CD1c-positive myeloid dendritic cell (primary cell): ENCODE data around the gene RIMBP2.
"Not testable (repeated sequence)": the region's sequence is repeated elsewhere in the genome, so short reads cannot be mapped to it uniquely, and the experiment has no call there.

ENCODE experiments used
- DNase-seq: peaks from one replicate; pipeline ENCODE4 v3.0.0-alpha.2; 2016; ENCODE audit errors: extremely low spot score

The RIMBP2 gene

DNA sequence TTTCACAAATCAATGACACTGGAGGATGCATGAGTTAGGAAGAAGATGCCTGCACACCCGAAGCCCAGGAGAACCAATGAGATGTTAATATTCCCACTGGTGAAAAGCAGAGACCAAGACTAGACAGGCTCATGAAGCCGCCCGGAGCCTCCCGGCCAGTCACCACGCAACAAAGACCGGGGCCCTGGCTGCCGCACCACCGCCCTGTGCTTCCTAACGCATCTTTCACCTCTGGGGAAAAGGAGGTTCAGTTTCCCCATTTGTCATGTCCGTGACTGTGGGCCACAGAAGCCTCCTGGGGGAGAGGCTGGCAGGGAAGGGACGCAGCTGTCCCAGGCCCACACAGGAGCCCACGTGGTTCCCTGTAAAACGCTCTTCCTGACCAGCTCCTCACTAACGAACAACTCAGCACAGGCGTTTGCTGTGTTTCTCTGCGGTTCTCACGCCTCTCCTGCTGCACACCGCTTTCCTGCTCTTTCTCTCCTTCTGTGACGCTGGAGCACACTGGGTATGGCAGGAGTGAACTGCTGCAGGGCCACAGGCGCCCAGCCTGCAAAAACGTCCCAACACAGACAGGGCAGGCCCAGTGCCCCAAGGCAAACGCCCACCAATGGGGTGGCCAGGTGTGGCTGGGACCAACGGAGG is 10.8 kb downstream of the RIMBP2 start:
- DNase-seq: no peak

DNA sequence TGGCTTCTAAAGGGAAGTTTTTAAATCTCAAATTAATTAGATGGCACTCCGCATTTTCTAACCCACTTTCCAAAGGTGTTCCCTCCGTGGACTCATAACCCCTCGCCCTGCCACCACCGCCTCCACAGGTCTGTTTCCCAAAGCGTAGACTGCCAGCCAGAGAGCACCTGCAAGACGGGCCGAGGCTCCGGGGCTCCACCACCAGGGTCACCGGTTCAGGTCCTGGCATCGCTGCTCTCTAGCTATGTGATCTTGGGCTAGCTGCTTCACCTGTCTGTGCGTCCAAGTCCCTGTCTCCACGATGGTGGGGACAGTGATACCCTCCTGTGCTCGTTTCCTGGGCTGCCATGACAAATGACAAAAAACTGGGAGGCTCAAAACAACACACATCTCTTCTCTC is 11.5 kb downstream of the RIMBP2 start:
- DNase-seq: no peak

DNA sequence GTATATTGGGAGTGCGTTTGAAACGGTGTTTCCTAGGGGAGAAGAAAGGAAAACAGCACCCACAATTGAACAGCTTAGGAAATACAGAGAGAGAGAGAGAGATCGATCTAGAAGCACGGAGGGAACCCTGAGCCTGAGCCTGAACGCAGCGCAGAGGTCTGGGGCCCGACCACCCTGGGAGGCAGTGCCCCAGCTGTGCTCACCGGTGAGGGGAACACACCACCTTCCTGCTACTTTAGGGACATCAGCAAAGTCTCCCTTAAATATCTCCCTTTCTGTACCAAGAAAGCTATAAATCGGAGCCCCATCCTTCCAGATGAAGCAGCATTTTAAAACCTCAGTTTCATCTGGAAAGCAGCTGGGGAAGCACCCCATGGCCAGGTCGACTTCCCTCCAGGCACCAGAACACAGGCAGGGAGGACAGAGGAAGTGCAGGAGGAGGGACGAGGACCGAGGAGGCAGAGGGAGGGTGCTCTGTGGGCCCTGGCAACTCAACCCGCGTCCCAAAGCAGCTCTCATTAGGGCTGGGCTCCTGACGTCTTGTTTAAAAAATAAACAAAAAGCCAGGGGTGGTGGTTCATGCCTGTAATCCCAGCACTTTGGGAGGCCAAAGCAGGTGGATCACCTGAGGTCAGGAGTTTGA is 12.2 kb downstream of the RIMBP2 start:
- DNase-seq: no peak

DNA sequence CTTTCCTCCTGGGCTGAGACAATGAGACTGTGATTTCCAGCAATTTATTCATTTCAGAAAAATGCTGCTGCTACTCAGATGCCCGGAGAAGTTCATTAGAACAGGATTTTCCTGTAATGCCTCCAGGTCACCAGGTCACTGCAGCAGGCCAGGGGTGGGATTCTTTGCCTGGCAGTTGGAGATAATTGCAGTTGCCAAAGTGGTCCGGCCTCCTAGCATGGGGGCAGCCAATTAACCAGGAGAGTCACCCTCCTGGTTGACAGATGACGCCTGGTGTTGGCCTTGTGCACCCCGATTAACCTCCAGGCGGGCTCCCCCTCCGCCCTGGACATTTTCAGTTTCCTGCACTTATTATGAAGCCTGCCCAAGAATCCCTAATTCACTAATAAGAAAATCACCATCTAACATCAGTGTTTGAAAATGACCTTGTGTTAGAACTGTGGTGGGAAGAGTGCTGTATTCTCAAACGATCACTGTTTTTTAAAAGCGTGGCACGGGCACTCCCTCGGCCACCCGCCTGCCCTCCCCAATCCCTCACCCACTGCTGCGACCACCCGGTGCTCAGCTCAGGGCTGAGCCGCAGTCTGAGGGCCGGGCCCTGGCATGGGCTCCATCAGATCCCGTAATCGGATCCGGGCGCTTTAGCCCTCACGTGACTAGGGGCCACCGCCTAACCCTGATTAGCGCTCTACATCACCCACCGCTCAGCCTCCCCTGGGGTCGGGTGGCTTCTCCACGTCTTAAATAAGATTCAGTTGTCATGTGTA is 12.9 kb downstream of the RIMBP2 start:
- DNase-seq: no peak

DNA sequence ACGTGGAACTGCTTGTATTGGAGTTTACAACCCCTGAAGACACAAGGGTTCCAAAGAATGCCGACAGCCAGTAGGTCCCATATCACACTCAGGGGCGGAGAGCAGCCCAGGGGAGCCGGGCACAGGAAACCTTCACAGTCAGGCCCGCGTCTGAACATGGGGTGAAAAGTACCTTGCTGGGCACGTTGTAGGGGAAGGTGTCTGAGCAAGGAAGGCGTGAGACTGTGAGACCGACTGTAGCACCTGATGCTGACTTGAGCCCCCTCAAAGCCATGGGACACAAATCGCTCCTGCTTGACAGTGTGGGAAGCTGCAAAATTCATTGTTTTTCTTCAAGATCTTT is 14.7 kb downstream of the RIMBP2 start:
- DNase-seq: no peak

DNA sequence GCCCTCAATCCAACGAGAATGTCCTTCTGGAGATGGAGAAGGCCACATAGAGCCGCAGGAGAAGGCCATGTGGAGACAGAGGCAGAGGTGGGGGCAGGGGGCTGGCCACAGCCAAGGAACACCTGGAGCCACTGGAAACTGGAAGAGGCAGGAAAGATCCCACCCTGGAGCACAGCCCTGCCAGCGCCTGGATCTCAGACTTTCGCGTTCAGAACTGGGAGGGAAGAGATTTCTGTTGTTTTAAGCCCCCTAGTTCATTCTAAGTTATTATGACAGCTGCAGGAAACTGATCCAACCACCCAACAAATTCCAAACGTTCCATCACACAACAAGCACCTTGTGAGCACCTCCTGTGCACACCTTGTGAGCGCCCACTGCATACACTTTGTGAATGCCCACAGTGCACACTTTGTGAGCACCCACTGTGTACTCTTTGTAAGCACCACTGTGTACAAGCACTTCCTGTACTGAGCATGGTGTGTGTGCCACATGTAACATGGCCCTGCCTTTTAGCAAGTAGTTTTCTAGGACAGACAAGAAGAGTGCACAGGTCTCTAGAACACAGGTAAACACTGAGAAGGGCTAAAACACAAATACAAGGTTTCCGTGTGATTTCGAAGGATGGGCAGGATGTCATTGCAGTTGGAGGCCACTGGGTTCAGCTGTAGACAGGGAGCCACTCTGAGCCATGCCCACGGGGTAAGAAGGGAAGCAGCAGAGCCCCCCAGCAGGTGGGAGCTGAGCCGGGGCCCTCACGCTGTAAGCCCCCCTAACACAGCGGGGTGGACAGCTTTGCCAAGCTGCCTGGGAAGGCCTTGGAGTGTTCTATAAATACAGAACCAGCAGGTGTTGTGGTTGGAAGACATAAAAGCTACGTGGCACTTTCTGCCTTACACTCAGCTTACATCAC is 15.4 kb downstream of the RIMBP2 start:
- no peak for DNase-seq

DNA sequence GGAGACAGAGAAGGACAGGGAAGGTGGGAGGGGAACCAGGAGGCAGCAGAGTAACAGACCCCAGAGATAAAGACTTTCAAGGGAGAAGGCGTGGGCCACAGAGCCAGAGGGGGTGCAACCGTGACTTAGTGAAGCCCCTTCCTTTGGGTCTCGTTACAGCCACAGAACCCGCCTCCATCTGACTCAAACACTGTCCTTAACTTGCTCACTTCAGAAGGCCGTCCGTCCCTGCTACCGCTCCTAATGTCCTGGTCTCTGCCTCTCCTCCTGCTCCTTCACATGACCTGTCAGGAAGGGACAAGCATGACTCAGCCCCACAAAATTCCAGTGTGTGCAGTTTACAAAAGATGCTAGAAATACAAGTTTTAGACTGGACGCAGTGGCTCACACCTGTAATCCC is 18.0 kb downstream of the RIMBP2 start:
- DNase-seq: no peak

DNA sequence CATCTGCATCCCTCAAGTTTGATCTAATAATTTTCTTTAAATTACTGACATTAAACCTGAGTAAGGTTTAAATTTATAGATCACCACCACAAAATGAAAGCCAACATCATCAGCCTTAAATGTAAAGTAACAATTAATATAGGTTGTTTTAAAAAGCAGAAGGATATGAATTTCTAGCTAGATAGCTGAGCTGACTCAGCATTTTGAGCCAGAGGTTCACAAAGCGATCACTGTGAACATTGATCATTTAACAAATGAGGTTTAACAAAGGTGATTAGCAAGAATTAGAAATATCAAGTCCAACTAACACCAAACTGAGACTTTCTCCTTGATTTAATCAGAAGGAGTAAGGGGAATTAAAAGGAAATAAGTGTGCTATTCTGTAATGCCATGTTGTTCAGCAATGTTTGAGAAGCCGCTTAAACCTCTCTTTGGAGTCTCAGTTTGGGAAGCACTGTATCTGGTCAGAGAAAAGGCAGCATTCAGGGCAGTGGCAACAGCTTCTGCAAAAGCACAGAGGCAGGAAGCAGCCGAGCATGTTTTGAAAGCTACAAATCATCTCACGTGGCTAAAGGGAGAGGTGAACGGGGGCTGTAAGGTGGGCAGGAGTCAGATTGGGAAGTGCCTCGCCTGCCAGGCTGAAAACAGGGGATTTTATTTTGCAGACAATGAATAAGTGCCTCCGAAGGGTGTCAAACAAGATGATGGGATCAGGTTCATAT is 19.6 kb downstream of the RIMBP2 start:
- DNase-seq: no peak

DNA sequence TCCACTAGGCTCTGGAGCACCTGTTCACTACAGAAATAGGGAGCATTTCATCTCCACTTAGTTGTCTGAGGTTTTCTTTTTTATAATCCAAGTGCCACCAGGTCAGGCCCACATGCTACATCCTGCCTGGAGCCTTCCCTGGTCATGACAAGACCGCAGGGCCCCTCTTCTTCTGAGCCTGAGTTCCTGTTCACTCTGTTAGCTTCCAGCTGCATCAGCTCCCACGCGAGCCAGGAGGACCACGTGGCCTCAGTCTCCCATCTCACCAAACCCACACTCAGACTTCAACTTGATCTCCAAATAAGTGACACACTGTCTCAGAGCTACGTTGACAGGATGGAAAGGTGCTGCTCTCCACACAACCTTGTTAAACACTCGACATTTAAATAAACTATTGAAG is 21.0 kb downstream of the RIMBP2 start:
- DNase-seq: no peak

DNA sequence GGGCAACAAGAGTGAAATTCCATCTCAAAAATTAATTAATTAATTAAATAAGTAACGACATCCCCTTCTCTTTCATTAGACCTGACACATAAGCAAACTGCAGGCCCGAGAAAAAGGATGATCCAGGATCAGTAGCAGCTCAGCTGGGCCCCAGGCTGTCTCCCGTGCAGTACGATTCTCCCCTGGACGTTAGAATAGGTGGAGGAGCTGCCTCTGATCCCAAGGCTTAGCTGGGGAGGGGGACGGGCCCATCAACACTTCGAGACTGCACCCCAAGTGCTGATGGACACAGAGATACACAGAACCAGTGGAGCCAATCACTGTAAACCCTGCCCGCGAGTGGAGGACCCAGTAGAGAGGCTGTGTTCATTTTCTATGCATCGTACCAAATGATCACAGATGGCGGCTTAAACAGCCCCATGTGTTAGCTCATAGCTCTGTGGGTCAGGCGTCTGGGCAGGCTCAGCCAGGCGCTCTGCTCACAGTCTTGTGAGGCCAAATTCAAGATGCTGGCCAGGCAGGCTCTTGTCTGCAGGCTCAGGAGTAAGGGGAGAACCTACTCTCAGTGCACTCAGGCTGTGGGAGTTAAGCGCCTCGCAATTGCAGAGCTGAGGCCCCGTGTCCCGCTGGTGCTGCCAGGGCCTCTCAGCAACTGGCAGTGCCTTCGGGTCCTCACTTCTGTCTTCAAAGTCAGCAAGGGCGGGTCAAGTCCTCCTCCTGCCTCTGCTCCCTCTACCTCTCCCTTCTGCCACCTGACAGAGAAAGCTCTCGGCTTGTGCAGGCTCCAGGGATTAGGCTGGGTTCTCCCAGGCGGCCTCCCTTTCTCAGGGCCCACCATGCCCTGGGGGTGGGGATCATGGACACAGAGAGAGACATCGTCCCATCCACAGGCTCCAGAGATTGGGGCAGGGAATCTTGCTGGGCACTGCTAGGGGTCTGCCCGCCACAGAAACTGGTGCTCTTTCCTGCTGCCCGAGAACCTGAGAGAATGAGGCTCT is 26.4 kb downstream of the RIMBP2 start:
- no peak for DNase-seq

DNA sequence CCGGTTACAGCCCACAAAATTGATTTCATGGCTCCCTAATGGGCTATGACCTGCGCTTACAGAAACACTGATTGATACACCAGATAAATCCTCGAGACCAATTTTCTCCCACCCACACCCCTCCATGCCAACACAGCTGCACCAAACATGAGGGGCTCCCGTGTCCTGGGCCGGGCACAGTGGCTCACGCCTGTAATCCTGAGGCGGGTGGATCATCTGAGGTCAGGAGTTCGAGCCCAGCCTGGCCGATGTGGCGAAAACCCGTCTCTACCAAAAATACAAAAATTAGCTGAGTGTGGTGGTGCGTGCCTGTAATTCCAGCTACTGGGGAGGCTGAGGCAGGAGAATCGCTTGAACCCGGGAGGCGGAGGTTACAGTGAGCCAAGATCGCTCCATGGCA is 27.1 kb downstream of the RIMBP2 start:
- DNase-seq: not testable (repeated sequence)

DNA sequence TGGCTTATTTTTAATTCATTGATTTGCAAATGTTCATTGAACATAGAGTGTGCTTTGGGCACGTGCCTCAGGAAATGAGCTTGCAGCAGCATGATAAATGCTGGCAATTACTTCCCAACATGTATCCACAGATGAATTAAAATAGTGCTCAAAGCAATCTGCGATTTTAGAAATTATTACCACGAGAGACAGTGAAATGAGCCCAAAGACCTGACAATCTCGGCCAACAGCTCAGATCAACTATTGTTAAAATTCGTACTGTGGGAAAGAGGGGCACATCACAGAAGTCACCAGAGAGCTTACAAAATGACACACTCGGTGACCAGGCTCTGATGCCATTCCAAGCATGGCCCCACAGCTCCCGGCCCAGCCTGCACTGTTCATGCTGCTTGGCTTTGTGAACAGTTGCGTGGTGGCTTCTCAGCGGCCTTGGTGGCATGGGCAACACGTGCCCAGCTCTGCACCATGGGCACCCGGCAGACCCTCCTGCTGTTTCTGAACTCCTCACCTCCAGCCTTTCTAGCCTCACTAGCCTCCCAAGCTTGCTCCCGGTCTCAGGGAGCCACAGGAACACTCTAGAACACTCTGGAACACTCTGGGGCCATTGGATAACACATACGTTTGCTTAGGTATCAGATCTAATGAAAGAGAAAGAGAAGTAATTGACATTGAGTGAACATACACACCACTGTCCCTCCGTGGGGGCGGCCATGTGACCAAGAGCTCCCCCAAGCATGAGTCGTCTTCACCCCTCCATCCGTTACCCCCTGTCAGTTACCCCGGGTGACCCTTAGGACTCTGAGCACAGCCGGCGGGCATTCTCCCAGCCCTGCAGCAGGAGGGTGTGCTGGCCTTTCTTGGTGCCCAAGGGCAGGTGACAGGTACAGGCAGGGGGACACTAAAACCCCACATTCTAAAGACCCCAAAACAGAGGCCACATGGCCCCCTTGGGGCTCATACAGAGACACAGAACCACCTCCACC is 28.0 kb downstream of the RIMBP2 start:
- no peak for DNase-seq

DNA sequence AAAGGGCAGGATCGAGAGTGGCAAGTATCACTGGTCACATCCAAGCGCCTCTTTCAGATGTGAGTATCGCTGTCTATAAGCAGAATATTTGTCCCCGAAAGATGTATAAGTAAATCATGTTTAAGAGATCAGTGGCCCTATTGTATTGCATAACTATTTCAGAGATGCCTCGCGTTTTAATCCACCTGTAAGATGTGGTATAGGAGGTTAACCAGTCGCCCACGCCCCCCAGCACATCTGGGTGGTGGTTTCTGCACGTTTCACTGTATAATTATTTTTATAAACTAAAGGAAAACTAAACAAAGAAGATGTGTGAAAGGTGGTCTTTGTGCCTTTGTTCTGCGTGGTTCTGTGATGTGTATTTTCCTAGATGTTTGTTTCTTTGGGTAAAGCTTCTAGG is 28.9 kb downstream of the RIMBP2 start:
- no peak for DNase-seq

DNA sequence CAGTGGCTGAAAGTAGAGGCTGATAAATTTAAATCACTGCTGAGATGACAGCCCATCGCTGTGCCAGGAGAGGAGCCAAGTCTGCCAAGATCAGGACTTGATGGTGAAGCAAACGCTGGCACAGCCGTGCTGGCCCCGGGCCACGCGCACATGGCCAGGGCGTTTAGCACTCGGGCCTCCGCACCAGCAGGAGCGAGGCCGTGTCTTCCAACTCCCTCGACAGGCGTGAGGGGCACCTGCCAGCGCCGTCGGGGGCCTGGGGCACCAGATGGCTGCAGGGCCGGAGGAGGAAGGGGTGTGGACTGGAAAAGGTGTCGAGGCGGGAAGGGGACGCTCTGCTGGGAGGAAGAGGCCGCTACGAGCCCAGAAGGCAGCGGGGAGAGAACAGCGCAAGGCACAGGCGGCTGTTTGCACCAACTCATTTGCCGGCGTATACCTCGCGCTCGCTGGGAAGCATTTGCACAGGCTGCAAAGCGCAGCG is 29.5 kb downstream of the RIMBP2 start:
- DNase-seq: no peak

DNA sequence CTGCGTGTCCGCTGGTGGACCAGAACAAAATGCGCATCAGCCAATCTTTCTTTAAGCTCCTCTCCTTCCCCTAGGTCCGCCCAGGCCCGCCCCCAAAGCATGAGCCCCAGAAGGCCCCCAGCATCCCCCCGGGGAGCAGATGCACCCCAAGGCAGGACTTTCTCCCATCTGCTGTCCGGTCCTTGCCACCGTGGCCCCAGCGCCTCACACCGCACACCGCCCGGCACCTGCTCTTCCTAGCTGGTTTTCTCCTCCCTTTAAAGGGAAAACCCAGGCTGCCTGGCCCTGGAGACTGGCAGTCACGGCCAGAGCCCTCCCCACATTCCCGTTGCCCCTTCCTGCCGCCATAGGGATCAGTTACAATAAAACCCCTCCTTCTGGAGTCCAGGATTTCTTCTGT is 30.2 kb downstream of the RIMBP2 start:
- no peak for DNase-seq

DNA sequence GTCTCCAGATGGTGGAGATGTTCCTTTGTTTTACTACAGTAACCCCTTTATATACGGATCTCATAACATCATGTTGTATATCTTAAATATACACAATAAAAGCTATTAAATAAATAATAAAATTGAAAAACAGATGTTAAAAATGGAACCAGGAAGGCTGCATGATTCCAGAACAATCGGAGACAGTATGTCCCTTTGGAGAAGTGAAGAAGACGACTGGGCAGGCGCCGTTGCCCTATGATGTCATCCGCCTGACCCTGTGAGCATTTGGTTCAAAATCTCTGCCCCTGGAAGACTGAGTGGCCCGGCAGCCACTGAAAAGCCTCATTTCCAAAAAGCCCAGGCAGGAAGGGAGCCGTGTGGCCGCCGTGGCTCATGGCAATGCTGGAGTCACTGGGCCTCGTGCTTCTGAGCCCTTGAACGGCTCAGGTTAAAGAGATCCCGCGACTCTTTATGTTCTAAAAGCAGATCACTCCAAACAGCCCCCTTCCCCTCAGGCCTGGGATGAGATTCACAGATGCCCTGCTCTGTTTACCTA is 30.8 kb downstream of the RIMBP2 start:
- DNase-seq: no peak

DNA sequence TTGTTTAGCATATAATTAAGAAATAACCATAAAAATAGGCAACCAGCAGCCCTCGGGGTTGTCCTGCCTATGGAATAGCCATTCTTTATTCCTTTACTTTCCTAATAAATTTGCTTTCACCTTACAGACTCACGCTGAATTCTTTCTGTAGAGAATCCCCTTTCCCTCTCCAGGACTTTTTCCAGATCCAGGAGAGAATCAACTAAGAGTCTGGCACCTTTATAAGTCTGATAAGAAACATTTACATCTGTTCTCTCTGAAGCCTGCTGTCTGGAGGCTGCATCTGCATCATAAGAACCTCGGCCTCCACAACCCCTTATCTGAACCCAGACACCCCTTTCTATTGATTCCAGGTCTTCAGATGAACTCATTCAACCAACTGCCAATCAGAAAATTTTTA is 32.3 kb downstream of the RIMBP2 start:
- no peak for DNase-seq

DNA sequence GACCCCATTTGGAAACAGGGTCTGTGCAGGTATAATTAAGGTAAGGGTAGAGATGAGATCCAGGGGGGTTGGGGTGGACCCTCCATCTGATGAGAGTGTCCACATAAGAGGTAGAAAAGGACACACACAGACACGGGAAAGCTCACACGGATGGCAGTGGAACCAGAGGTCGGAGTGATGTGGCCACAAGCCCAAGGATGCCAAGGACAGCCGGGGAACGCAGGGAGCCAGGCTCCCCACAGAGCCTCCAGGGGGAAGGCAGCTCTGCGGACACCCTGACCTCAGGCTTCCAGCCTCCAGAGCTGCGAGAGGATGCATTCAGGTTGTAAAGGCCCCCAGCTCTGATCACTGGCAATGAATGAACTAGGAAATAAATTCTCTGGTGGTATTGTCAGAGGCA is 33.0 kb downstream of the RIMBP2 start:
- no peak for DNase-seq
